Breast epithelium (tissue), 3 donors: ENCODE data around the gene AHNAK.

Experiments used
- CTCF ChIP-seq, 3 donors: fragments of 450-650 bp; IDR thresholded peaks; one replicate each; pipeline ENCODE4 v1.5.1; 2016 to 2017; ENCODE audit warnings: antibody characterized with exemption in 3 of 3, mild to moderate bottlenecking in 3 of 3, moderate library complexity in 3 of 3
- POLR2A ChIP-seq: fragments of 450-650 bp; IDR thresholded peaks from one replicate; pipeline ENCODE4 v1.6.1; 2016; ENCODE audit warnings: antibody characterized with exemption, mild to moderate bottlenecking, moderate library complexity
- POLR2AphosphoS5 ChIP-seq, 3 donors: sonication (generic); formaldehyde crosslinking; IDR thresholded peaks; one replicate each; pipeline ENCODE4 v1.6.1; 2017; ENCODE audit warnings: antibody characterized with exemption in 3 of 3

DNA sequence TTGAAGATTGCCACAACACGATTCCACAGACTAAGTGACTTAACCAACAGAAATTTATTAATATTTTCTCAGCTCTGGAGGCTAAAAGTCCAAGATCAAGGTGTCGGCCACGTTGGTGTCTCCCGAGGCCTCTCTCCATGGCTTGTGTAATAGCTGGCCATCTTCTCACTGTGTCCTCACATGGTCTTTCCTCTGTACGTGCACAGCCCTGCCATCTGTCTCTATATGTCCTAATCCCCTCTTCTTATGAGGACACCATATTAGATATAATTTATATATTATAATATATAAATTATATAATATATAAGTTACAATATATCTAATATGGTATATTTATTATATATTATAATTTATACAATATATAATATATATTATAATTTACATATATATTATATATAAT lies 152.9 kb downstream of the AHNAK start:
- TF ChIP-seq CTCF (IDR thresholded peaks at IDR 0.05) (no peak), POLR2A (no peak), POLR2AphosphoS5 (IDR thresholded peaks at IDR 0.05) (no peak)
